MCF 10A (cell line): Measurements from ENCODE around the gene ANKRD34A. TPM values are rescaled to one million over a fixed set of nuclear protein-coding genes. Genes with fewer than 3 reads are reported as not detected.
"Not testable (repeated sequence)": the region's sequence is repeated elsewhere in the genome, so short reads cannot be mapped to it uniquely, and the experiment has no call there.

Experiments used
- BruUV-seq: library from RNA; stranded (reverse); fragments of 400-500 nt; replicated peaks from 2 replicates; lab custom pipeline; 2021; lab: Mats Ljungman, UMichigan
- CTCF ChIA-PET: fragments of 300-600 bp; sonication (Branson Sonifier 250); formaldehyde crosslinking; extraction: SDS; loops from one replicate; lab custom pipeline; 2021; ENCODE audit warnings: antibody characterized with exemption, inconsistent platforms; lab: Yijun Ruan, JAX
- POLR2A ChIA-PET: fragments of 300-600, 350-650 bp; sonication (Branson Sonifier 250); formaldehyde crosslinking; extraction: SDS; loops from one replicate; lab custom pipeline; 2020; ENCODE audit warnings: antibody characterized with exemption, inconsistent platforms; lab: Yijun Ruan, JAX
- DNase-seq: peaks from one replicate; pipeline ENCODE4 v3.0.0-alpha.2; 2018; ENCODE audit not compliant: unreplicated experiment
- H3K27ac Mint-ChIP-seq: one replicate; pipeline ENCODE4 v1.8.0; 2022; ENCODE audit warnings: mild to moderate bottlenecking, low read depth, mixed read lengths; ENCODE audit not compliant: unreplicated experiment
- H3K27me3 Mint-ChIP-seq: one replicate; pipeline ENCODE4 v1.8.0; 2022; ENCODE audit warnings: mixed read lengths; ENCODE audit not compliant: insufficient read depth, unreplicated experiment
- H3K36me3 Mint-ChIP-seq: one replicate; pipeline ENCODE4 v1.8.0; 2022; ENCODE audit warnings: mild to moderate bottlenecking, moderate library complexity, mixed read lengths; ENCODE audit not compliant: insufficient read depth, unreplicated experiment
- H3K4me1 Mint-ChIP-seq: one replicate; pipeline ENCODE4 v1.8.0; 2022; ENCODE audit warnings: mixed read lengths; ENCODE audit not compliant: insufficient read depth, unreplicated experiment
- H3K4me3 Mint-ChIP-seq: one replicate; pipeline ENCODE4 v1.8.0; 2022; ENCODE audit warnings: mild to moderate bottlenecking, moderate library complexity, mixed read lengths; ENCODE audit not compliant: unreplicated experiment
- H3K9me3 Mint-ChIP-seq: one replicate; pipeline ENCODE4 v1.8.0; 2022; ENCODE audit warnings: mixed read lengths; ENCODE audit not compliant: unreplicated experiment
- intact Hi-C: fragments of 100-400 bp; cut with micrococcal nuclease; formaldehyde crosslinking; loops from 2 replicates; pipeline ENCODE4 v1.14.1; 2022
- total RNA-seq: library from RNA; stranded (reverse); gene quantifications from 2 replicates; pipeline ENCODE4 v1.2.3, GENCODE V29; 2022
- TF ChIP-seq, protein P1 (sequence below): fragments of 200-600 bp; IDR thresholded peaks from one replicate; pipeline ENCODE4 v1.8.0; 2022; ENCODE audit warnings: antibody characterized with exemption, mild to moderate bottlenecking; ENCODE audit not compliant: unreplicated experiment

Gene ANKRD34A
- total RNA-seq, 1 experiment from 2014 or later = 2.6 TPM

DNA sequence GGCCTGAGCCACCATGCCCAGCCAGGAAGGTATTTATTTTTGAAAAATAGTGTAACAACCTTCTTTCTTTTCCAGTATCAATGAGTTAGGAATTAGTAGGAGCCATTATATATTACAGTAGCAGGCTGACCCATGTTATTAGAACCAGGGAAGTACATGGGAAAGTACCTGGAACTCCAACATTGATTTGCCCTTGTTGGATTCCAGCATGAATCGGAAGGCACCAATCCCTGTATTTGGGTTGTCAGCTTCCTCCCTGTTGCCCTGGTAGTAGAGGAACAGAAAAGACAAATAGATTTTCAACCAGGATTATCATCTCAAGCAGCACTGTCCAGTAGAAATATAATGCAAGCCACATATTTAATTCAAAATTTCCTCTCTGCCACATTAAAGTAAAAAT lies 26.9 kb downstream of the ANKRD34A start:
- H3K27ac Mint-ChIP-seq = no peak overlapping the region
- intact Hi-C loops = no loop called here
- TF ChIP-seq, protein P1, sequence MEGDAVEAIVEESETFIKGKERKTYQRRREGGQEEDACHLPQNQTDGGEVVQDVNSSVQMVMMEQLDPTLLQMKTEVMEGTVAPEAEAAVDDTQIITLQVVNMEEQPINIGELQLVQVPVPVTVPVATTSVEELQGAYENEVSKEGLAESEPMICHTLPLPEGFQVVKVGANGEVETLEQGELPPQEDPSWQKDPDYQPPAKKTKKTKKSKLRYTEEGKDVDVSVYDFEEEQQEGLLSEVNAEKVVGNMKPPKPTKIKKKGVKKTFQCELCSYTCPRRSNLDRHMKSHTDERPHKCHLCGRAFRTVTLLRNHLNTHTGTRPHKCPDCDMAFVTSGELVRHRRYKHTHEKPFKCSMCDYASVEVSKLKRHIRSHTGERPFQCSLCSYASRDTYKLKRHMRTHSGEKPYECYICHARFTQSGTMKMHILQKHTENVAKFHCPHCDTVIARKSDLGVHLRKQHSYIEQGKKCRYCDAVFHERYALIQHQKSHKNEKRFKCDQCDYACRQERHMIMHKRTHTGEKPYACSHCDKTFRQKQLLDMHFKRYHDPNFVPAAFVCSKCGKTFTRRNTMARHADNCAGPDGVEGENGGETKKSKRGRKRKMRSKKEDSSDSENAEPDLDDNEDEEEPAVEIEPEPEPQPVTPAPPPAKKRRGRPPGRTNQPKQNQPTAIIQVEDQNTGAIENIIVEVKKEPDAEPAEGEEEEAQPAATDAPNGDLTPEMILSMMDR = no peak
- no peaks in the 10 kb centered on the region for H3K4me1 Mint-ChIP-seq
- no peak for DNase-seq
- H3K36me3 Mint-ChIP-seq = peaks cover 96% of the 10 kb centered on the region
- no TSS peak for BruUV-seq
- H3K27me3 Mint-ChIP-seq = no peaks in the 10 kb centered on the region
- ChIA-PET POLR2A (interaction anchor here (2.2 to 6.2 kb wide), 3 partner anchors 10 to 27 kb away, joined by 11 to 37 read pairs (median 15); partner anchors contain the start of genes ANKRD34A, LIX1L, POLR3GL and RBM8A), CTCF (interaction anchor here (0.9 to 2.0 kb wide), 3 partner anchors 10 to 92 kb away, joined by 3 to 8 read pairs (median 4); partner anchors contain the start of genes NUDT17 and RBM8A)
- no peaks in the 10 kb centered on the region for H3K9me3 Mint-ChIP-seq
- no peak overlapping the region for H3K4me3 Mint-ChIP-seq

DNA sequence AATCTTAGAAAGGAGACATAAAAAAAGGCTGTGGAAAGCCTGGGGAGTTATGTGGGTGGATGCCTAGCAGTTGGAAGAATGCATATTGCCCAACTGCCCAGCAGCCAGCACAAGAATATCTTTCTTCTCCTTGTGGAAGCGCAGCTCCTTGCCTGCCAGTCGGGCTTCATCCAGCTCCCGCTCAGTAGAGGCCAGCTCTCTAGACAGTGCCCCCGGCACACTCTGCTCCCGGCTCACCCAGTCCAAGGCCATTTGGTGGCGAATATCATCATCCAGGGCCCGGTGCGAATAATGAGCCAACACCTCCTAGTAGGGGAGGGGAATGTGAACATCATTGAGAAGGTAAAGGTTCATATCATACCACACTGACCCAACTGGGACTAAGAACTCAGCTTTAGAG lies 28.1 kb downstream of the ANKRD34A start:
- H3K27me3 Mint-ChIP-seq = no peaks in the 10 kb centered on the region
- intact Hi-C loops = no loop called here
- no peaks in the 10 kb centered on the region for H3K4me1 Mint-ChIP-seq
- H3K36me3 Mint-ChIP-seq = peaks cover 97% of the 10 kb centered on the region
- ChIA-PET POLR2A (interaction anchor here (1.7 to 6.2 kb wide), 5 partner anchors 9 to 44 kb away, joined by 9 to 37 read pairs (median 12); partner anchors contain the start of genes ANKRD34A, LIX1L, PEX11B and POLR3GL), CTCF (interaction anchor here (0.9 to 2.0 kb wide), 6 partner anchors 9 to 97 kb away, joined by 3 to 8 read pairs (median 4); partner anchors contain the start of genes NUDT17 and RBM8A)
- no peak overlapping the region for H3K27ac Mint-ChIP-seq
- no peak overlapping the region for H3K4me3 Mint-ChIP-seq
- no peak for DNase-seq
- H3K9me3 Mint-ChIP-seq = no peaks in the 10 kb centered on the region
- BruUV-seq = no TSS peak
- TF ChIP-seq, protein P1 = no peak

DNA sequence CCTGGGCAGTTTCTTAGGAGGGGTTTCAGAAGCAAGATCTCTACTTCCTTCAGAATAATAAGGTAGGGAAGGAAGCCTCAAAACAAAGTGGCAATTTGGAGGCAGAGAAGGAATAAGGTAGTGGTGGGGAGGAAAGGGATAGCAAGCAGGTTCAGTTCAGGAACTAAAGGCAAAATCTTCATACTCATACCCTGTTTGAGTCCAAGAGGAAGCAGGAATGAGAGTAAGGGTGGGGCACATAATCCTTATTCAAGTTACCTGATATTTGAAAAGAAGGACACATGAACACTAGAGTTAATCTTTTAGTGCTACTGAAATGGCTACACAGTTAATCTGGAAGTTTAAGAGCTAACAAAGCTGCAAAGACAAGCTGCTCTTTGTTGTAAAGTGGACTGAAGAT lies 28.7 kb downstream of the ANKRD34A start:
- Mint-ChIP-seq H3K36me3 (peaks cover 97% of the 10 kb centered on the region), H3K9me3 (no peaks in the 10 kb centered on the region), H3K27me3 (no peaks in the 10 kb centered on the region), H3K4me3 (no peak overlapping the region), H3K27ac (no peak overlapping the region), H3K4me1 (no peaks in the 10 kb centered on the region)
- no peak for DNase-seq
- intact Hi-C loops = no loop called here
- TF ChIP-seq, protein P1 = no peak
- ChIA-PET CTCF (interaction anchor here (1.0 to 2.0 kb wide), 6 partner anchors 8 to 97 kb away, joined by 3 to 8 read pairs (median 6); partner anchors contain the start of gene RBM8A), POLR2A (interaction anchor here (1.7 to 6.2 kb wide), 5 partner anchors 8 to 44 kb away, joined by 9 to 37 read pairs (median 12); partner anchors contain the start of genes ANKRD34A, LIX1L, PEX11B and POLR3GL)
- no TSS peak for BruUV-seq

DNA sequence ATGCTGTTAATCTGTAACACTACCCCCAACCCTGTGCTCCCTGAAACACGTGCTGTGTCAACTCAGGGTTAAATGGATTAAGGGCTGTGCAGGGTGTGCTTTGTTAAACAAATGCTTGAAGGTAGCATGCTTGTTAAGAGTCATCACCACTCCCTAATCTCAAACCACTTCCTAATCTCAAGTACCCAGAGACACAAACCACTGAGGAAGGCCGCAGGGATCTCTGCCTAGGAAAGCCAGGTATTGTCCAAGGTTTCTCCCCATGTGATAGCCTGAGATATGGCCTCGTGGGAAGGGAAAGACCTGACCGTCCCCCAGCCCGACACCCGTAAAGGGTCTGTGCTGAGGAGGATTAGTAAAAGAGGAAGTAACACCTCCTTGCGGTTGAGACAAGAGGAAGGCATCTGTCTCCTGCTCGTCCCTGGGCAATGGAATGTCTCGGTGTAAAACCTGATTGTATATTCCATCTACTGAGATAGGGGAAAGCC lies 31.8 kb downstream of the ANKRD34A start:
- H3K4me1 Mint-ChIP-seq, intact Hi-C loops, DNase-seq, H3K27me3 Mint-ChIP-seq, H3K9me3 Mint-ChIP-seq, H3K4me3 Mint-ChIP-seq, H3K27ac Mint-ChIP-seq, BruUV-seq: not testable (repeated sequence)
- ChIA-PET CTCF (interaction anchor here (0.6 kb wide), 1 partner anchor 81 kb away, joined by 3 read pairs; no protein-coding TSS in a partner anchor), POLR2A (interaction anchor here (0.9 to 3.5 kb wide), 4 partner anchors 11 to 41 kb away, joined by 3 to 24 read pairs (median 10); partner anchors contain the start of genes LIX1L and PEX11B)
- H3K36me3 Mint-ChIP-seq = peaks cover 70% of the 10 kb centered on the region
